Heart right ventricle (tissue), 16 donors: ENCODE results near the gene ANLN. TPM values are rescaled to one million over a fixed set of nuclear protein-coding genes. Genes with fewer than 3 reads are reported as not detected.
"Not testable (repeated sequence)": the region's sequence is repeated elsewhere in the genome, so short reads cannot be mapped to it uniquely, and the experiment has no call there.

Experiments
- ATAC-seq, 8 donors: fragments of 200-7000 bp; cut with Tn5 transposase; one replicate each; pipeline ENCODE4 v1.9.1; 2020; ENCODE audit warnings: mild to moderate bottlenecking in 8 of 8, moderate library complexity in 8 of 8, moderate number of reproducible peaks in 1 of 8
- DNase-seq, 2 donors: peaks; one replicate each; pipeline ENCODE4 v3.0.0-alpha.2; 2020
- H3K27ac ChIP-seq, 10 donors: fragments of 200-600 bp; sonication (generic) in 2 of 10; one replicate each; pipeline versions ENCODE4 v1.5.0 to v1.8.0; 2020 to 2022; ENCODE audit warnings: mild to moderate bottlenecking in 3 of 10
- H3K27me3 ChIP-seq, 7 donors: fragments of 200-600 bp; one replicate each; pipeline ENCODE4 v1.8.0; 2021 to 2022; ENCODE audit warnings: mild to moderate bottlenecking in 2 of 7
- H3K36me3 ChIP-seq, 9 donors: fragments of 200-600 bp; sonication (generic) in 1 of 9; one replicate each; pipeline versions ENCODE4 v1.5.0 to v1.8.0; 2020 to 2022; ENCODE audit warnings: mild to moderate bottlenecking in 2 of 9
- H3K4me1 ChIP-seq, 9 donors: fragments of 200-600 bp; sonication (generic) in 1 of 9; one replicate each; pipeline versions ENCODE4 v1.5.0 to v1.8.0; 2020 to 2022; ENCODE audit warnings: mild to moderate bottlenecking in 4 of 9
- H3K4me3 ChIP-seq, 10 donors: fragments of 200-600 bp; sonication (generic) in 2 of 10; one replicate each; pipeline versions ENCODE4 v1.5.0 to v1.8.0; 2020 to 2022; ENCODE audit warnings: mild to moderate bottlenecking in 7 of 10, moderate library complexity in 2 of 10
- H3K9me3 ChIP-seq, 11 donors: fragments of 200-600 bp in 10 of 11; sonication (generic) in 2 of 11; one replicate each; pipeline versions ENCODE4 v1.5.0 to v1.8.0; 2013 to 2022; ENCODE audit warnings: mild to moderate bottlenecking in 2 of 11, control low read depth in 1 of 11, moderate library complexity in 1 of 11
- WGBS, 2 donors: extraction: QIAGEN DNeasy Blood & Tissue Kit; methylation state at CpG; one replicate each; pipeline ENCODE4 v1.1.7; 2013; ENCODE audit warnings: inconsistent platforms in 1 of 2; 5-methylcytosine and 5-hydroxymethylcytosine counted together
- intact Hi-C, 10 donors: fragments of 100-400 bp; cut with DNase I; formaldehyde crosslinking; loops; one replicate each; pipeline versions ENCODE4 v1.11.1 to v1.14.2; 2022
- polyA plus RNA-seq, 2 donors: library from polyadenylated mRNA; stranded (reverse); fragments of 200-250 nt; gene quantifications; one replicate each; pipeline ENCODE4 v1.2.3, GENCODE V29; 2013
- total RNA-seq, 10 donors: library from RNA; stranded (reverse); fragmentation: NEBNext Ultra II Directional in 3 of 10; extraction: Animal tissue kit (Norgen Biotek cat#: 25700) in 3 of 10; gene quantifications; one replicate each; pipeline versions ENCODE4 v1.2.1 to v1.2.4, GENCODE V29; 2021 to 2023
- TF ChIP-seq, protein P1 (sequence below), 9 donors: fragments of 200-600 bp; sonication (generic) in 2 of 9; IDR thresholded peaks; one replicate each; pipeline versions ENCODE4 v1.5.0 to v1.8.0; 2021 to 2022; ENCODE audit warnings: antibody characterized with exemption in 9 of 9, mild to moderate bottlenecking in 5 of 9, moderate library complexity in 1 of 9
- donor health status: Arrhythmogenic right ventricular cardiomyopathy.
- donor health status: ischemic (EF 13 %, LVEDD 7.1; RV severe dilation, severe dysfunction).
- donor health status: healthy with polysubstance abuse.
- donor health status: DM: no; HTN: yes; CAD: no.
- donor health status: DM: no; HTN: no; CAD: no.
- donor health status: ischemic (EF 25% LVEDD 6.9; RV normal size, moderate dysfunction).
- donor health status: ischemic (EF 25% LVEDD 5.7; RV mildly dilated, moderate dysfunction).
- donor health status: healthy.
- donor health status: DM: yes; HTN: yes; CAD: no.
- donor health status: Ischemic cardiomyopathy.
- donor health status: ischemic (EF 35%, LVEDD 5.7; RV mildly dilated, moderate dysfunction).
- donor health status: nonischemic (EF 11% LVEDD 7.7; RV severe dilation, severe dysfunction).
- donor health status: DM: yes; HTN: yes; CAD: no.
- donor health status: PGD.
- donor health status: ischemic (EF 29% LVEDD 5.4; RV normal size, mild dysfunction).
- donor health status: nonischemic (EF 23%, LVEDD 6.1; RV moderate dilation, normal function).

Gene ANLN
- total and polyA plus RNA-seq, 12 donors, result 0.38 to 13.4 (median 1.9) TPM

GRCh38 chr7:36484265-36484664, 94.6 kb downstream of the ANLN start:
- Histone ChIP-seq H3K27ac (no peak overlapping the region), H3K27me3 (peaks cover 0 to 5% (median 0%) of the 10 kb centered on the region in 7 donors), H3K36me3 (no peaks in the 10 kb centered on the region), H3K4me1 (no peaks in the 10 kb centered on the region), H3K9me3 (peaks cover 0 to 22% (median 0%) of the 10 kb centered on the region in 11 donors), H3K4me3 (no peak overlapping the region)
- intact Hi-C loops, result loop anchor here in 3 of 10 donors (10.0 kb wide), 4 partner anchors 181 to 711 kb away; no protein-coding TSS in a partner anchor
- ATAC-seq (no peak), DNase-seq (no peak)
- 87 to 88% methylated on average over 8 of the region's 8 CpGs for WGBS, 2 donors
- TF ChIP-seq, protein P1, sequence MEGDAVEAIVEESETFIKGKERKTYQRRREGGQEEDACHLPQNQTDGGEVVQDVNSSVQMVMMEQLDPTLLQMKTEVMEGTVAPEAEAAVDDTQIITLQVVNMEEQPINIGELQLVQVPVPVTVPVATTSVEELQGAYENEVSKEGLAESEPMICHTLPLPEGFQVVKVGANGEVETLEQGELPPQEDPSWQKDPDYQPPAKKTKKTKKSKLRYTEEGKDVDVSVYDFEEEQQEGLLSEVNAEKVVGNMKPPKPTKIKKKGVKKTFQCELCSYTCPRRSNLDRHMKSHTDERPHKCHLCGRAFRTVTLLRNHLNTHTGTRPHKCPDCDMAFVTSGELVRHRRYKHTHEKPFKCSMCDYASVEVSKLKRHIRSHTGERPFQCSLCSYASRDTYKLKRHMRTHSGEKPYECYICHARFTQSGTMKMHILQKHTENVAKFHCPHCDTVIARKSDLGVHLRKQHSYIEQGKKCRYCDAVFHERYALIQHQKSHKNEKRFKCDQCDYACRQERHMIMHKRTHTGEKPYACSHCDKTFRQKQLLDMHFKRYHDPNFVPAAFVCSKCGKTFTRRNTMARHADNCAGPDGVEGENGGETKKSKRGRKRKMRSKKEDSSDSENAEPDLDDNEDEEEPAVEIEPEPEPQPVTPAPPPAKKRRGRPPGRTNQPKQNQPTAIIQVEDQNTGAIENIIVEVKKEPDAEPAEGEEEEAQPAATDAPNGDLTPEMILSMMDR (IDR thresholded peaks at IDR 0.05), result no peak

DNA sequence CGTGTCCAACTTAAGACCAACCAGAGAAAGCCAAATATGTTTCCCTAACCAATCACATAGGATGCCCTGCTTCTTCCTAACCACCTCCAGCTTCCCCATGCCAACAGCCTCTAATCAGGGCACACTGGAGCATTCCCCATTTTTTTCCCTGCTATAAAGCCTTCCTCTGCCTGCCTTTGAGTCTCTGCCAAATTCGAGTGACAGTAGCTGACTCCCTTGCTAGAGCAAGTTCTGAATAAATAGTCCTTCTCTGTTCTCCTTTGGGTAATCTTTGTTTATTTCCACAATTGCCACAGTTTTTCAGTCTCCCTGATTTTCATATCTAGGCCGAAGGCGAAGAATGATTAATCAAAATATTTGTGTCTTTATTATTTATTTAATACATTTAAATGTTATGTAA, 96.7 kb downstream of the ANLN start:
- Histone ChIP-seq H3K27me3 (peaks cover 0 to 5% (median 0%) of the 10 kb centered on the region in 7 donors), H3K27ac (no peak overlapping the region), H3K4me1 (no peaks in the 10 kb centered on the region), H3K36me3 (no peaks in the 10 kb centered on the region), H3K9me3 (peaks cover 0 to 7% (median 0%) of the 10 kb centered on the region in 11 donors), H3K4me3 (no peak overlapping the region)
- no peak for ATAC-seq
- WGBS, 2 donors, result 66 to 79% methylated on average over 4 of the region's 4 CpGs
- no peak for DNase-seq
- TF ChIP-seq, protein P1 (IDR thresholded peaks at IDR 0.05), result no peak
- intact Hi-C loops, result loop anchor here in 8 of 10 donors (5.0 to 10.0 kb wide), 9 partner anchors 178 to 716 kb away; no protein-coding TSS in a partner anchor

GRCh38 chr7:36487756-36488336, 98.2 kb downstream of the ANLN start:
- H3K4me3 ChIP-seq, result no peak overlapping the region
- no peak overlapping the region for H3K27ac ChIP-seq
- DNase-seq, result no peak
- H3K36me3 ChIP-seq, result no peaks in the 10 kb centered on the region
- H3K27me3 ChIP-seq, result peaks cover 0 to 5% (median 0%) of the 10 kb centered on the region in 7 donors
- TF ChIP-seq, protein P1 (IDR thresholded peaks at IDR 0.05), result peak in 8 of 9 donors; percentile 30 to 75 (median 68)
- H3K9me3 ChIP-seq, result peaks cover 0 to 5% (median 0%) of the 10 kb centered on the region in 11 donors
- no peaks in the 10 kb centered on the region for H3K4me1 ChIP-seq
- WGBS, 2 donors, result 33 to 35% methylated on average over 4 of the region's 4 CpGs
- peak in 1 of 8 donors; percentile 59 for ATAC-seq
- intact Hi-C loops, result loop anchor here in 8 of 10 donors (5.0 to 10.0 kb wide), 9 partner anchors 177 to 714 kb away; no protein-coding TSS in a partner anchor

DNA sequence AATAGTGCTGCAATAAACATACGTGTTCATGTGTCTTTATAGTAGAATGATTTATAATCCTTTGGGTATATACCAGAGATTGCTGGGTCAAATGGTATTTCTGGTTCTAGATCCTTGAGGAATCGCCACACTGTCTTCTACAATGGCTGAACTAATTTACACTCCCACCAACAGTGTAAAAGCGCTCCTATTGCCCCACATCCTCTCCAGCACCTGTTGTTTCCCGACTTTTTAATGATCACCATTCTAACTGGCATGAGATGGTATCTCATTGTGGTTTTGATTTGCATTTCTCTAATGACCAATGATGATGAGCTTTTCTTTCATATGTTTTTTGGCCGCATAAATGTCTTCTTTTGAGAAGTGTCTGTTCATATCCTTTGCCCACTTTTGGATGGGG, 99.0 kb downstream of the ANLN start:
- DNase-seq, H3K4me1 ChIP-seq, H3K9me3 ChIP-seq, H3K36me3 ChIP-seq, H3K27ac ChIP-seq, H3K4me3 ChIP-seq, ATAC-seq, H3K27me3 ChIP-seq: not testable (repeated sequence)
- intact Hi-C loops, result loop anchor here in 8 of 10 donors (5.0 to 10.0 kb wide), 9 partner anchors 176 to 714 kb away; no protein-coding TSS in a partner anchor
- WGBS, 2 donors, result 94 to 99% methylated on average over 5 of the region's 5 CpGs

DNA sequence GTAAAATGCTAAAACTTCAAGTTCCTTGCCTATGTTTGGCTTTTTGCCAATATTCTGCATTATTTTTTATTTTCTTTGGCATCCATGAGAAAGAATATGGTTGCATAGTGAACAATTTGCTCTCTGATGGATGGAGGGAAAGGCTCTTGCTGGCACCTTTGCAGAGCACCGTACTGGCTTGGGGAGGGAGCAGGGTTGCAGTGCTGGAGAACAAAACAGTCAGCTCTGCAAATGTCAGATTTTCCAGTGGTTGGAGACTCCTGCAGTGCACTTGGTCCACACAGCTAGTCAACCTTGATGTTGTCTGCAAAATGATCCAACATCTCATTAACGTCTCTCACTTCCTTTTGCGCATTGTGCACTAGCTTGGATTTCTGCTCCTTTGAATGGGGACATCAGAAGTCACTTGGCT, 100.8 kb downstream of the ANLN start:
- Histone ChIP-seq H3K27me3 (no peaks in the 10 kb centered on the region), H3K4me1 (no peaks in the 10 kb centered on the region), H3K36me3 (no peaks in the 10 kb centered on the region), H3K9me3 (peaks cover 0 to 5% (median 0%) of the 10 kb centered on the region in 11 donors), H3K27ac (no peak overlapping the region), H3K4me3 (no peak overlapping the region)
- intact Hi-C loops, result loop anchor here in 6 of 10 donors (5.0 to 10.0 kb wide), 5 partner anchors 174 to 704 kb away; no protein-coding TSS in a partner anchor
- ATAC-seq (no peak), DNase-seq (no peak)
- TF ChIP-seq, protein P1 (IDR thresholded peaks at IDR 0.05), result no peak
- WGBS, 2 donors, result 42 to 51% methylated on average over 3 of the region's 3 CpGs
